GM12892 (cell line): ENCODE results near the gene KCNJ4.

Experiments used
- POLR2A ChIP-seq: IDR thresholded peaks from 2 replicates; pipeline ENCODE4 v1.6.1; 2011; ENCODE audit warnings: low read depth, low read length, control low read depth
- POLR2AphosphoS5 ChIP-seq: IDR thresholded peaks from 2 replicates; pipeline ENCODE4 v1.6.1; 2011; ENCODE audit warnings: low read depth, low read length, control low read depth
- TAF1 ChIP-seq: IDR thresholded peaks from 2 replicates; pipeline ENCODE4 v1.6.1; 2011; ENCODE audit warnings: low read depth, mild to moderate bottlenecking, control low read depth, low read length, borderline replicate concordance

DNA sequence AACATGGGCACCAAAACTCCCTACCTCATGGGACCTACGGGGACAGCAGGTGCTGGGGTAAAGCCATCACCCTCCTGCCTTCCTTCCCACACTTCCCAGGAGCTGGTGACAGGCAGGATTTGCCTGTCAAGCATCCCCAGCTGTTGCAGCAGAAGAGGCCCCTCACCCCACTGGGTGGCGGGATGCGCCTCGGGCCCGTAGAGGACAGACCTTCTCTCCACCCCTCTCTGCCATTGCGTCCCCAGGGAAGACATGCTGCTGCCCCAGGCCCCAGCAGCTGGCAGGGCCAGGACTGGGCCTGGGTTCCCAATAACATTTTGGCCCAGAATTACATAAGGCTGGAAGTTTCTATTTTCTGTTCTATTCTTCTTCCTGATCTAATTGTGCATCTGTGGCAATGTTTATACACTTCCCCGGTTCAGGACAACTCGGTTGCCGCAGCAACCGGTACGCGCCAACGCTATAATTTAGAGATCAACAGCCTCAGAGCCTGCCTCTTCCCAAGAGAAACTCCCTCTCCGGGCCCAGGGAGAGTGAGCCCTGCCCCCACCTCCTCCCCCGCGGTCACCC, 25.4 kb downstream of the KCNJ4 start:
- no peak for TF ChIP-seq POLR2A
- no peak for TF ChIP-seq POLR2AphosphoS5
- no peak for TF ChIP-seq TAF1
